GM23338 (cell line): ENCODE results near the gene OR10H1. TPM values are rescaled to one million over a fixed set of nuclear protein-coding genes. Genes with fewer than 3 reads are reported as not detected.

ENCODE experiments used
- ATAC-seq: fragments of 200-7000 bp; cut with Tn5 transposase; 3 replicates; pipeline ENCODE4 v1.9.1; 2020
- DNase-seq: peaks from one replicate; pipeline ENCODE4 v3.0.0-alpha.2; 2015; ENCODE audit warnings: low spot score
- H2AFZ ChIP-seq: fragments of 200-600 bp; sonication (generic); 2 replicates; pipeline ENCODE4 v1.8.0; 2016; ENCODE audit warnings: antibody characterized with exemption, mild to moderate bottlenecking, moderate library complexity
- H3F3A ChIP-seq: fragments of 200-600 bp; sonication (generic); replicated peaks from 2 replicates; pipeline ENCODE4 v1.8.0; 2017; ENCODE audit warnings: antibody characterized with exemption, mixed run types, low read depth
- H3K27ac ChIP-seq: fragments of 200-600 bp; sonication (generic); 2 replicates; pipeline ENCODE4 v1.6.1; 2016; ENCODE audit warnings: low read depth
- H3K27me3 ChIP-seq: fragments of 200-600 bp; sonication (generic); 2 replicates; pipeline ENCODE4 v1.8.0; 2016; ENCODE audit warnings: mild to moderate bottlenecking, mixed run types, moderate library complexity; ENCODE audit not compliant: insufficient read depth
- H3K36me3 ChIP-seq: fragments of 200-600 bp; sonication (generic); 2 replicates; pipeline ENCODE4 v1.8.0; 2016; ENCODE audit warnings: mild to moderate bottlenecking; ENCODE audit not compliant: insufficient read depth
- H3K4me1 ChIP-seq: fragments of 200-600 bp; sonication (generic); 2 replicates; pipeline ENCODE4 v1.8.0; 2016; ENCODE audit warnings: mild to moderate bottlenecking, moderate library complexity; ENCODE audit not compliant: insufficient read depth
- H3K4me2 ChIP-seq: fragments of 200-600 bp; sonication (generic); 2 replicates; pipeline ENCODE4 v1.7.1; 2017; ENCODE audit warnings: mixed run types
- H3K4me3 ChIP-seq: fragments of 200-600 bp; sonication (generic); 2 replicates; pipeline ENCODE4 v1.6.1; 2016; ENCODE audit warnings: mixed run types
- H3K79me2 ChIP-seq: fragments of 200-600 bp; sonication (generic); replicated peaks from 2 replicates; pipeline ENCODE4 v1.8.0; 2017; ENCODE audit warnings: mild to moderate bottlenecking; ENCODE audit not compliant: insufficient read depth
- H3K9me2 ChIP-seq: fragments of 200-600 bp; sonication (generic); 2 replicates; pipeline ENCODE4 v1.8.0; 2017; ENCODE audit not compliant: insufficient read depth
- H4K20me1 ChIP-seq: fragments of 200-600 bp; sonication (generic); replicated peaks from 2 replicates; pipeline ENCODE4 v1.8.0; 2017; ENCODE audit warnings: mild to moderate bottlenecking; ENCODE audit not compliant: insufficient read depth
- H3K27ac Mint-ChIP-seq: 2 replicates; pipeline ENCODE4 v1.8.0; 2020; ENCODE audit warnings: inconsistent platforms, mild to moderate bottlenecking, moderate library complexity, mixed read lengths
- H3K27me3 Mint-ChIP-seq: 3 replicates; pipeline ENCODE4 v1.8.0; 2022; ENCODE audit warnings: low read depth, mild to moderate bottlenecking, moderate library complexity, mixed read lengths, inconsistent platforms; ENCODE audit not compliant: insufficient read depth, poor library complexity
- H3K36me3 Mint-ChIP-seq: 3 replicates; pipeline ENCODE4 v1.8.0; 2021; ENCODE audit warnings: low read depth, mild to moderate bottlenecking, inconsistent platforms, moderate library complexity, mixed read lengths
- H3K4me1 Mint-ChIP-seq: 3 replicates; pipeline ENCODE4 v1.8.0; 2020; ENCODE audit warnings: mild to moderate bottlenecking, inconsistent platforms, mixed read lengths
- H3K4me3 Mint-ChIP-seq: 3 replicates; pipeline ENCODE4 v1.8.0; 2021; ENCODE audit warnings: moderate library complexity, mild to moderate bottlenecking, inconsistent platforms, mixed read lengths
- H3K9me3 Mint-ChIP-seq: 3 replicates; pipeline ENCODE4 v1.8.0; 2020; ENCODE audit warnings: moderate library complexity, mild to moderate bottlenecking, inconsistent platforms, mixed read lengths
- CREB1 ChIP-seq: fragments of 250-450 bp; sonication (Bioruptor Pico); IDR thresholded peaks from 2 replicates; pipeline ENCODE4 v1.5.0; 2020; ENCODE audit warnings: low read depth, mild to moderate bottlenecking, moderate library complexity
- ETS1 ChIP-seq: IDR thresholded peaks from 2 replicates; pipeline ENCODE4 v1.6.1; 2016; ENCODE audit warnings: antibody characterized with exemption
- NANOG ChIP-seq: IDR thresholded peaks from 2 replicates; pipeline ENCODE4 v1.6.1; 2016; ENCODE audit warnings: antibody characterized with exemption, borderline replicate concordance
- POLR2AphosphoS5 ChIP-seq: IDR thresholded peaks from 2 replicates; pipeline ENCODE4 v1.6.1; 2016; ENCODE audit warnings: antibody characterized with exemption, low read depth
- REST ChIP-seq: IDR thresholded peaks from one replicate; pipeline ENCODE4 v1.6.1; 2018; ENCODE audit warnings: antibody characterized with exemption; ENCODE audit not compliant: unreplicated experiment
- STAT1 ChIP-seq: IDR thresholded peaks from one replicate; pipeline ENCODE4 v1.6.1; 2016; ENCODE audit warnings: antibody characterized with exemption; ENCODE audit not compliant: unreplicated experiment
- ZNF462 ChIP-seq: fragments of 250-450 bp; sonication (Bioruptor Pico); IDR thresholded peaks from 2 replicates; pipeline ENCODE4 v1.5.0; 2020; ENCODE audit warnings: mild to moderate bottlenecking, moderate library complexity
- polyA plus RNA-seq: library from polyadenylated mRNA; unstranded; fragments of >200 nt; fragmentation: Nextera tagmentation; extraction: Ambion mirVana; gene quantifications from 2 replicates; pipeline ENCODE4 v1.2.1, GENCODE V29; 2016
- total RNA-seq: library from RNA; depleted of rRNA; stranded (reverse); fragments of >200 nt; shearing (Covaris generic); gene quantifications from 2 replicates; pipeline ENCODE4 v1.2.3, GENCODE V29; 2014

The OR10H1 gene
- total and polyA plus RNA-seq, 2 experiments from 2014 or later = not detected

GRCh38 chr19:15759962-15760565 is 55.4 kb downstream of the OR10H1 start (continued):
- TF ChIP-seq ZNF462 (CRISPR knock-in tag) = no peak
- no peak for TF ChIP-seq STAT1
- TF ChIP-seq POLR2AphosphoS5 = no peak
- no peak for TF ChIP-seq REST

GRCh38 chr19:15758379-15758778 is 57.1 kb downstream of the OR10H1 start:
- H3K36me3 ChIP-seq = peaks cover 4% of the 10 kb centered on the region; the same call in 1 of the 2 replicates
- Mint-ChIP-seq H3K4me3 (no peak overlapping the region), H3K36me3 (peaks cover 21% of the 10 kb centered on the region), H3K27me3 (no peaks in the 10 kb centered on the region), H3K9me3 (peaks cover 99% of the 10 kb centered on the region), H3K27ac (no peak overlapping the region), H3K4me1 (no peaks in the 10 kb centered on the region)
- H3K79me2 ChIP-seq = no peaks in the 10 kb centered on the region
- H3K4me2 ChIP-seq = no peak overlapping the region
- ATAC-seq (no peak), DNase-seq (no peak)
- H3K4me1 ChIP-seq = no peaks in the 10 kb centered on the region
- no peaks in the 10 kb centered on the region for H3F3A ChIP-seq
- no peaks in the 10 kb centered on the region for H3K9me2 ChIP-seq
- no peak overlapping the region for H3K4me3 ChIP-seq
- H4K20me1 ChIP-seq = no peaks in the 10 kb centered on the region
- H3K27ac ChIP-seq = no peak overlapping the region
- H3K27me3 ChIP-seq = no peaks in the 10 kb centered on the region
- H2AFZ ChIP-seq = no peak overlapping the region
- TF ChIP-seq STAT1 (no peak), NANOG (no peak), ETS1 (no peak), CREB1 (CRISPR knock-in tag) (no peak)
